Measurements from ENCODE around the gene RCOR1.

The RCOR1 gene

GRCh38 chr14:102695167-102695555 is 102.7 kb downstream of the RCOR1 start:
- H3K4me3 ChIP-seq (replicated peaks; ENCODE audit: insufficient read depth, low read length) = no peak overlapping the region
- no peaks in the 10 kb centered on the region for H3K27me3 ChIP-seq (ENCODE audit: insufficient read depth, poor library complexity, severe bottlenecking)
- TF ChIP-seq CTCF (IDR thresholded peaks at IDR 0.05; ENCODE audit: insufficient read depth, low read length) = no peak
- TF ChIP-seq POLR2AphosphoS5 (IDR thresholded peaks at IDR 0.05; ENCODE audit: low read depth) = no peak
- no peak for TF ChIP-seq SPI1 (IDR thresholded peaks at IDR 0.05; ENCODE audit: borderline replicate concordance, low read depth)
- no peak for TF ChIP-seq GABPA (IDR thresholded peaks at IDR 0.05; ENCODE audit: low read depth)
- TF ChIP-seq, protein P1, sequence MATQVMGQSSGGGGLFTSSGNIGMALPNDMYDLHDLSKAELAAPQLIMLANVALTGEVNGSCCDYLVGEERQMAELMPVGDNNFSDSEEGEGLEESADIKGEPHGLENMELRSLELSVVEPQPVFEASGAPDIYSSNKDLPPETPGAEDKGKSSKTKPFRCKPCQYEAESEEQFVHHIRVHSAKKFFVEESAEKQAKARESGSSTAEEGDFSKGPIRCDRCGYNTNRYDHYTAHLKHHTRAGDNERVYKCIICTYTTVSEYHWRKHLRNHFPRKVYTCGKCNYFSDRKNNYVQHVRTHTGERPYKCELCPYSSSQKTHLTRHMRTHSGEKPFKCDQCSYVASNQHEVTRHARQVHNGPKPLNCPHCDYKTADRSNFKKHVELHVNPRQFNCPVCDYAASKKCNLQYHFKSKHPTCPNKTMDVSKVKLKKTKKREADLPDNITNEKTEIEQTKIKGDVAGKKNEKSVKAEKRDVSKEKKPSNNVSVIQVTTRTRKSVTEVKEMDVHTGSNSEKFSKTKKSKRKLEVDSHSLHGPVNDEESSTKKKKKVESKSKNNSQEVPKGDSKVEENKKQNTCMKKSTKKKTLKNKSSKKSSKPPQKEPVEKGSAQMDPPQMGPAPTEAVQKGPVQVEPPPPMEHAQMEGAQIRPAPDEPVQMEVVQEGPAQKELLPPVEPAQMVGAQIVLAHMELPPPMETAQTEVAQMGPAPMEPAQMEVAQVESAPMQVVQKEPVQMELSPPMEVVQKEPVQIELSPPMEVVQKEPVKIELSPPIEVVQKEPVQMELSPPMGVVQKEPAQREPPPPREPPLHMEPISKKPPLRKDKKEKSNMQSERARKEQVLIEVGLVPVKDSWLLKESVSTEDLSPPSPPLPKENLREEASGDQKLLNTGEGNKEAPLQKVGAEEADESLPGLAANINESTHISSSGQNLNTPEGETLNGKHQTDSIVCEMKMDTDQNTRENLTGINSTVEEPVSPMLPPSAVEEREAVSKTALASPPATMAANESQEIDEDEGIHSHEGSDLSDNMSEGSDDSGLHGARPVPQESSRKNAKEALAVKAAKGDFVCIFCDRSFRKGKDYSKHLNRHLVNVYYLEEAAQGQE (IDR thresholded peaks at IDR 0.05; ENCODE audit: insufficient replicate concordance, low read depth) = no peak
- no peak for DNase-seq (ENCODE audit: low read depth in 1 of 2, low spot score in 1 of 2)
- H3K27ac ChIP-seq (replicated peaks) = no peak overlapping the region

DNA sequence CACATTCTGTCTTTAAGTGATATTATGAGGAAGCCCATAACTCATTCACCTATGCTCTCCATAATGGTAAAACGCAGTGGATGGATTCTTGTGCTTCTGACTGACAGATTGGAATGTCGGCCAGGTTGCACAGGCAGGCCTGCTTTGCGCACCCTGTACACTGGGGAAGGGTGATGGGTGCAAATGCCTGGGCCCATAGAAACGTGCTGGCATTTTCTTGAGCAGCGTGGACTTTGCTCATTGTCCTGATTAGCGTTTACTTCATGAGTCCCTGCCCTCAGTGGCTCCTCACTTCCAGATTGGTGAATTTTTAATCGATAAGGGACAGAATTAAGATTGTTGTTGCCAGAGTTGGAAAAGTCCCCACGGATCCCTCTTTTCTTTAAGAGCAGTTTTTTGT is 103.9 kb downstream of the RCOR1 start:
- TF ChIP-seq CTCF (IDR thresholded peaks at IDR 0.05; ENCODE audit: insufficient read depth, low read length) (no peak), SPI1 (IDR thresholded peaks at IDR 0.05; ENCODE audit: borderline replicate concordance, low read depth) (no peak)
- Histone ChIP-seq H3K27me3 (ENCODE audit: insufficient read depth, poor library complexity, severe bottlenecking) (no peaks in the 10 kb centered on the region), H3K27ac (replicated peaks) (no peak overlapping the region), H3K4me3 (replicated peaks; ENCODE audit: insufficient read depth, low read length) (no peak overlapping the region)
- DNase-seq (ENCODE audit: low read depth in 1 of 2, low spot score in 1 of 2) = no peak

DNA sequence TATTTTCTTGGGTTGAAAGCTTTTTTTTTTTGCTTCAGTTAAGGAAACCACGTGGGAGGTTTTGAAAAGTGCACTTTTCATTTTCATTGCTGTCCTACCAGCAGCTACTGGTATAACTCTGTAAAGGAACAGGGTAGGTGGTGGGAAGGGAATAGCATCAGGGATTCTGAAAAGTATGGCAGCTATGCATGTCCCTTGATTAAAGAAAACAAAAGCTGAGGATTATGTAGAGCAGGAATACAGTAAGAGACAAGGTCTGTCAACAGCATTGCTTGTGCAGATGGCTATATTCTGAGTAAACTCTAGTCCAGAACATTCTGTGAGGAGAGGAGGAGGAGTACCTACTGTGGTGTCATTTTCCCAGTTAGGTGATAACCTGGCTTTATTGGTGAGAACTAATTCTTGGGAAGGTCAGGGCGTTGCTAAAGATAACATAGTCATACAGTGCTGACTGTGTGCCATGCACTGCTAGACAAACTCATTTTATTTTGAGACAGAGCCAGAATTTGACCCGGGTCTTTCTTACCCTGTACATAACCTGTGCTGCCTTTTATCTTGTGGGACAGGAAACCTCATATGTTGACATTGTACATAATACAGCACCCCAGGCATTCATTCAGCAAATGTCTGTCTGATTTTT is 104.5 kb downstream of the RCOR1 start:
- H3K27ac ChIP-seq (replicated peaks) = no peak overlapping the region
- DNase-seq (ENCODE audit: low read depth in 1 of 2, low spot score in 1 of 2) = no peak
- H3K4me3 ChIP-seq (replicated peaks; ENCODE audit: insufficient read depth, low read length) = no peak overlapping the region
- no peaks in the 10 kb centered on the region for H3K27me3 ChIP-seq (ENCODE audit: insufficient read depth, poor library complexity, severe bottlenecking)
- TF ChIP-seq CTCF (IDR thresholded peaks at IDR 0.05; ENCODE audit: insufficient read depth, low read length) = no peak
- TF ChIP-seq POLR2AphosphoS5 (IDR thresholded peaks at IDR 0.05; ENCODE audit: low read depth) = no peak
- TF ChIP-seq, protein P1 (IDR thresholded peaks at IDR 0.05; ENCODE audit: insufficient replicate concordance, low read depth) = no peak
- TF ChIP-seq SPI1 (IDR thresholded peaks at IDR 0.05; ENCODE audit: borderline replicate concordance, low read depth) = no peak
- no peak for TF ChIP-seq GABPA (IDR thresholded peaks at IDR 0.05; ENCODE audit: low read depth)

GRCh38 chr14:102697501-102697900 is 105.1 kb downstream of the RCOR1 start:
- Histone ChIP-seq H3K27me3 (ENCODE audit: insufficient read depth, poor library complexity, severe bottlenecking) (no peaks in the 10 kb centered on the region), H3K4me3 (replicated peaks; ENCODE audit: insufficient read depth, low read length) (no peak overlapping the region), H3K27ac (replicated peaks) (no peak overlapping the region)
- DNase-seq (ENCODE audit: low read depth in 1 of 2, low spot score in 1 of 2) = no peak
- TF ChIP-seq POLR2AphosphoS5 (IDR thresholded peaks at IDR 0.05; ENCODE audit: low read depth) = no peak
- TF ChIP-seq, protein P1 (IDR thresholded peaks at IDR 0.05; ENCODE audit: insufficient replicate concordance, low read depth) = no peak
- no peak for TF ChIP-seq CTCF (IDR thresholded peaks at IDR 0.05; ENCODE audit: insufficient read depth, low read length)
- TF ChIP-seq SPI1 (IDR thresholded peaks at IDR 0.05; ENCODE audit: borderline replicate concordance, low read depth) = no peak
- TF ChIP-seq GABPA (IDR thresholded peaks at IDR 0.05; ENCODE audit: low read depth) = no peak

All from HL-60 (cell line).